ENCODE data around the gene TMC3.

GRCh38 chr15:81357180-81357686 is 16.8 kb downstream of the TMC3 start:
- TF ChIP-seq POLR2A (IDR thresholded peaks at IDR 0.05) (no peak), CTCF (IDR thresholded peaks at IDR 0.05) (no peak), EP300 (IDR thresholded peaks at IDR 0.05) (no peak), POLR2AphosphoS5 (IDR thresholded peaks at IDR 0.05) (no peak)

Data from stomach (tissue), 4 donors.